ENCODE results near the gene EFNB2.

DNA sequence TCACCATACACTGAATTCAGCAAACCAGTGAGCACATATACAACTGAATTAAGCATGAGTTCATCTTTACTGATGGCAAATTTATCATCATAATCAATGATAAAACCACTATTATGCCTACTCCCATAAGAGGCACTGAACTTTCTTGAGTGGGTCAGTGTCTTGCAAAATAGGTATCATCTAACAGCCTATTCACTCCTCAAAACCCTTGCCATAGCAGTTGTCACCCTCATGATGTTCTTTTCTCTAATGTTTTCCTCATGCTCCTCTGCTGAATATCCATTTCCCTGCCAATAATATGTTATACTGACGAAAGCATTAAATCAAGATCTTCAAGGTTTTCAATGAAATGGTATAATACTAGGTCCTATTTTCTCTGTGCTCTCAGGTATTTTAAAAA is 26.8 kb upstream of the EFNB2 start:
- no peak for TF ChIP-seq EZH2phosphoT487 (IDR thresholded peaks at IDR 0.05; ENCODE audit: borderline replicate concordance, low read depth, low read length)
- TF ChIP-seq, protein P1, sequence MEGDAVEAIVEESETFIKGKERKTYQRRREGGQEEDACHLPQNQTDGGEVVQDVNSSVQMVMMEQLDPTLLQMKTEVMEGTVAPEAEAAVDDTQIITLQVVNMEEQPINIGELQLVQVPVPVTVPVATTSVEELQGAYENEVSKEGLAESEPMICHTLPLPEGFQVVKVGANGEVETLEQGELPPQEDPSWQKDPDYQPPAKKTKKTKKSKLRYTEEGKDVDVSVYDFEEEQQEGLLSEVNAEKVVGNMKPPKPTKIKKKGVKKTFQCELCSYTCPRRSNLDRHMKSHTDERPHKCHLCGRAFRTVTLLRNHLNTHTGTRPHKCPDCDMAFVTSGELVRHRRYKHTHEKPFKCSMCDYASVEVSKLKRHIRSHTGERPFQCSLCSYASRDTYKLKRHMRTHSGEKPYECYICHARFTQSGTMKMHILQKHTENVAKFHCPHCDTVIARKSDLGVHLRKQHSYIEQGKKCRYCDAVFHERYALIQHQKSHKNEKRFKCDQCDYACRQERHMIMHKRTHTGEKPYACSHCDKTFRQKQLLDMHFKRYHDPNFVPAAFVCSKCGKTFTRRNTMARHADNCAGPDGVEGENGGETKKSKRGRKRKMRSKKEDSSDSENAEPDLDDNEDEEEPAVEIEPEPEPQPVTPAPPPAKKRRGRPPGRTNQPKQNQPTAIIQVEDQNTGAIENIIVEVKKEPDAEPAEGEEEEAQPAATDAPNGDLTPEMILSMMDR (conservative IDR thresholded peaks at IDR 0.05; ENCODE audit: low read length) = no peak
